Measurements from ENCODE around the gene TRAF5.
"Not testable (repeated sequence)": the region's sequence is repeated elsewhere in the genome, so short reads cannot be mapped to it uniquely, and the experiment has no call there.

Gene TRAF5

DNA sequence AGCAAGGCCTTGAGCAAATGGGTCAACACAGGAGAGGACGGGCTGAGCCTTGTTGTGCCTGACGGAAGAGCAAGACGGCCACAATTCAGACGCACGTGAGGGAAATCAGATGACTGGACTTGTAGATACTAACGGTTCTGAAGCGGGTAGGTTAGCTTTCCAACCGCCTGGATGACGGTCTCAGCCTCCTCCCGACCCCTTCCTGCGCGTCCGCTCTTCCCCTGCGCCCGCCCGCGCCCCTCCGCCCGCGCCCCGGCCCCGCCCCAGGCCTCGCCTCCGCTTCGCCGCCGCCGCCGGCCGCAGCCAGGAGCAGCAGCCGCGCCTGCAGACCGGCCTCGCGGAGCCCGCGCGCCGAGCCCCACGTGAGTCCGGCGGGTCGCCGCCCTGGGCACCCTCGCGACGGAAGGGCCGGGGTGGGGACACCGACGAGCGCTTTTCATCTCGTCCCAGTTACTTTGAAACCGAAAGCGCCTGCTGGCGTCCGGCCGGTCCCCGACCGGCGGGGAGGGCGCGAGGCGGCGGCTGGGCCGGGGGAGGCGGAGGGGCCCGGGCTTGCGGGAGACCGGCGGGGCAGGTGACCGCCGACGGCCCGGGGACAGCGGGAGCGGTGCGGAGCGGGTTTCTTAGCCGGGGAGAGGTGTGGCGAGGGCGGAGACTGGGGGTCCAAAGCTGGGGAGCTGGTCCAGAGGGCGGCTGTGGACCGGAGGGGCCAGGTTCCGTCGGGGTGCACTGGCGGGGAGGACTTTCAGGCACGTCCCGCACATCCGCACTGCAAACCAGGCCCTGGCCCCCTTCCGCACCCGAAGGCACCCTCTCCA is at the start of gene TRAF5:
Gene TRAF5, plus strand, starts transcription at position 306 of the 818 bp plus-strand sequence. CDS start 26,407 bp downstream, outside the sequence.
- no peak for DNase-seq

DNA sequence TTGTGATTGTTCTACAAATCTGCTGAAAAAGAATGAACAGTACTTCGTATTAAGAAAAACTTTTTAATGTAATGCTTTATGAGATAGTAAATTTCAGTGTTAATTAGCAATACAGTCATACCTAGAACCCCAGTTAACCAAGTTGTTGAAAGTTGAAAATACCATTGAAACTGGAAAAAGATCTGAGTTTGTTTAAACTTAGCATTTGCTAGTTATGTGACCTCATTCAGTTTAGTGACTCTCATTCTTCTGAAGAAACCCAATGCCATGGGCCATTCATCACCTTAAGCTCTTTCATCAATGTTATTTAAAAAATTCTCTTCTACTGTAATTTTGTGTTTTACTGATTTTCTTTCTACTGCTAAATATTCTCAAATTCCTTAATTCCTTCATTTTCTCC is 47.3 kb upstream of the TRAF5 start:
- no peak for DNase-seq

DNA sequence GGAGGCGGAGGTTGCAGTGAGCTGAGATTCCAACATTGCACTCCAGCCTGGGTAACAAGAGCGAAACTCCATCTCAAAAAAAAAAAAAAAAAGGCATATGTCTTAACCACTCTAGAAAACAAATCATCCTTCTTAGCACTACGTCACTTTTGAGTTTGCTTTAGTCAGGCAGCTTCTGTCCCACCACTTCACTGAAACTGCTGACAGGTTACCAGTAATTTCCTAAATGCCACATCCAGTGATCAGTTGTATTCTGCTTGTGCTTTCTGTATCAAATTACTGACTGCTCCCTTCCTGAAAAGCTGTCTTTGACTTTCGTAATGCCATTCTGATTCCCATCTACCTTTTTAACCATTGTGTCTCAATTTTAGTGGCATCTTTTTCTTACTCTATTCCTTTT is 45.7 kb upstream of the TRAF5 start:
- no peak for DNase-seq

GRCh38 chr1:211281320-211282022 is 45.2 kb upstream of the TRAF5 start:
- no peak for DNase-seq

GRCh38 chr1:211282023-211282373 is 44.6 kb upstream of the TRAF5 start:
- DNase-seq, result no peak

DNA sequence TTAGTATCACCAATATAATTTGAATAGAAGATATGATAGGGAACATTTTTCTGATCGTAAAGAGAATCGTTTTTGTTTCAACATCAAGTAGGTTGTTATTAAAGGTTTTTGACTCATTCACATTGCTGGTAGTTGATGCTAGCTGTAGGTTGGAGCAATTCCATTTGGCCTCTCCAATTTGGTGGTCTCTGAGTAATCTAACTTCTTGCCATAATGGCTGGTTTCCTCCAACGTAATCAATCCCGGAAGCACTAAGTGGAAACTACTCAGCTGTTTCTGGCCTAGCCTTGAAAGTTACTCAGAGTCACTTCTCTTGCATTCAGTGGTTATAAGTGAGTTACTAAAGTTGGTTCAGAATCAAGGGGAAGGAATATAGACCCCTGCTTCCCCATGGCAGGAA is 41.4 kb upstream of the TRAF5 start:
- no peak for DNase-seq

DNA sequence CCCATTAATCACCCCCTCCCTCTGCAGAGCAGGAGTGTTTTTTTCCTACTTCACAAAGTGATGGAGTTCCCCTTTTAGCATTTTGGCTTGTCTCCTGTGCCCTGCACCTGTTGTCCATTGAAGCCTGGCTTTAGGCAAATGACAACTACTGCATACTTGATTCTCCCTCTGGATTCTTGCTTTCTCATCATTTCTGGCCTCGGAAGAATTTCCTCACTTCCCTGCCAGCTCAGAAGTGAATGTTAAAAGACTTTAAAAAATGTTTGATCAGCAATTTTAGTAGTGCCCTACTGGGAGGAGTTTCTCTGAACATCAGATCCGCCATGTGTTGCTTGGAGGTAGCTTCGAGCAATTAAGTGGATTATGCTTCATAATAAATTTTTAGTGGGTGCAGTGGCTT is 39.4 kb upstream of the TRAF5 start:
- no peak for DNase-seq

DNA sequence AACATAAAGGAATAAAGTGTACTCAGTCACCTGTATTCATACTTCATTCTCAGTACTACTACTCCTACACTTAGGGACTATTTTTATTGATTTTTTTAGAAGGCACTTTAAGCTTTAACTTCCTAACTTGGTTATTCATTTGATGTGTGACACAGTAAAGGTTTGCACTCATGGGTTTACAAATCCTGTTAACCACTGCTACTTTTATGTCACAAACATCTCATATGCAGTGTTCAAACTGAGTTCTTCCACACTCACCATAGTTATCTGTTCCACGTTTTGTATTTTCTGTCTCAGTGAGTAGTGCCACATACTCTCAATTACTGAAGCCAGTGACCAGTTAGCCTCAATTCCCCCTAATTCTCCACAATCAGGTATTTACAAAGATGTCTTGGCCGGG is 34.2 kb upstream of the TRAF5 start:
- no peak for DNase-seq

DNA sequence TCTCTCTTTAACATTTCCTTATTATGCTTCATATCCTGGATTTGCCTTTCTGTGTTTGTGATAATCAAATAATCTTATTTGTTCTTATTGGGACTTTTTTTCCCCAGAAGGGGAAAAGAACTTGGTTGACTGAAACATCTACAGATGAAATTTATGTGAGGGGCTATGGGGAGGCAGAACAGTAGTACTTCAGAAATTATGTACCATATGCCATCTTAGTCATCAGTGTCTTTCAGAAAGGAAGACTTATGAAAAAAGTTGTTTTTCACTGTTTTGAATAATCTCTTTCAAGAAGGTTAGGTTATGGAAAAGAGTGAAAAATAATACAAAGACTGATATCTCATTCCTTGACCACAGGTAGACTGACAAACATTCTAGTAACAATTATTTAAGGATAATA is 30.2 kb upstream of the TRAF5 start:
- DNase-seq, result no peak

DNA sequence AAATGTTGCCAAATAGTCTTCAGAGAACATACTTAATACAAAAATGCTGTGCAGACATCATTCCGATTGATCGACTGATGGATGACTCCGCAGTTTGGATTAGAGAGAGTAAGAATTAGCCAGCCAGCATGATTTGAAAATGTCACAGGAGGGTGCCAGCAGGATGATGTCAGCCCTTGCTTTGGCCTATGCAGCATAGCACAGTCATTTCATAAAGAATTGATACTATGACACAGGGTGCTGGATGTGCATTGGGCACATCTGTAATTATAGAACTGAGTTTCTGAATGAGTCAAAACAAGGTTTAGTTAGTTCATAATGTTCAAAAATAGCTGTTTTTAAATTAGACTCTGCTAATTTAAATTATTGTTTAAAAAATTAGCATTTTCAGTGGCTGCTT is 21.6 kb upstream of the TRAF5 start:
- DNase-seq, result no peak

DNA sequence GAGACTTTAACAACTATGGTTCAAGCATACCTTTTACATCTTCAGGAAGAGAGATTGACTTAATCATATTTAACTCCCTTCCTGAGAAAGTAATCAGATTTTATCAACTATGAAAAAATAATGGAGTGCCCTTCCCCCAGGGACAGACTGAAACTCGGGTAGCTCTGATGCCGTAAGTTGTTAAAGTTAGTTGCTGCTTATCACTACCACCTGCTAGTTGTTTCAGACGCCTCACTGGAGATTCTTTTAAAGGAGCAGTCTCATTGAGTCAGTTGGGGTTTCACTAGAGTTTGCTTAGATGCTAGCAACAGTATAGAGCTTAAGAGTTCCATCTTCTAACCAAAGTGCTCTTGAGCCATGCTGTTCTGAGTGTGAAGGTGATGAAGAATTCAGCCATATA is 17.0 kb upstream of the TRAF5 start:
- no peak for DNase-seq

- no peak for DNase-seq
Observed at GRCh38 chr1:211313392-211313791, 13.2 kb upstream of the TRAF5 start.

GRCh38 chr1:211318576-211319280 is 7.9 kb upstream of the TRAF5 start:
- no peak for DNase-seq

GRCh38 chr1:211319892-211320291 is 6.7 kb upstream of the TRAF5 start:
- no peak for DNase-seq

- DNase-seq, result no peak
Observed at GRCh38 chr1:211320980-211321379, 5.7 kb upstream of the TRAF5 start.

DNA sequence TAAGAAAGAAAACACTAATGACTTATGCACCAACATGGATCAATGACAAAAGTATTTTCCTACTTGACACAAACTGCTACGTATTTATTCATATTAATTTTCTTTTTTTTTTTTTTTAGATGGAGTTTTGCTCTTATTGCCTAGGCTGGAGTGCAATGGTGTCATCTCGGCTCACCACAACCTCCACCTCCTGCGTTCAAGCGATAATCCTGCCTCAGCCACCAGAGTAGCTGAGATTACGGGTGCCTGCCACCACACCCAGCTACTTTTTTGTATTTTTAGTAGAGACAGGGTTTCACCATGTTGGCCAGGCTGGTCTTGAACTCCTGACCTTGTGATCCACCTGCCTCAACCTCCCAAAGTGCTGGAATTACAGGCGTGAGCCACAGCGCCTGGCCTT is 5.0 kb upstream of the TRAF5 start:
- not testable (repeated sequence) for DNase-seq

DNA sequence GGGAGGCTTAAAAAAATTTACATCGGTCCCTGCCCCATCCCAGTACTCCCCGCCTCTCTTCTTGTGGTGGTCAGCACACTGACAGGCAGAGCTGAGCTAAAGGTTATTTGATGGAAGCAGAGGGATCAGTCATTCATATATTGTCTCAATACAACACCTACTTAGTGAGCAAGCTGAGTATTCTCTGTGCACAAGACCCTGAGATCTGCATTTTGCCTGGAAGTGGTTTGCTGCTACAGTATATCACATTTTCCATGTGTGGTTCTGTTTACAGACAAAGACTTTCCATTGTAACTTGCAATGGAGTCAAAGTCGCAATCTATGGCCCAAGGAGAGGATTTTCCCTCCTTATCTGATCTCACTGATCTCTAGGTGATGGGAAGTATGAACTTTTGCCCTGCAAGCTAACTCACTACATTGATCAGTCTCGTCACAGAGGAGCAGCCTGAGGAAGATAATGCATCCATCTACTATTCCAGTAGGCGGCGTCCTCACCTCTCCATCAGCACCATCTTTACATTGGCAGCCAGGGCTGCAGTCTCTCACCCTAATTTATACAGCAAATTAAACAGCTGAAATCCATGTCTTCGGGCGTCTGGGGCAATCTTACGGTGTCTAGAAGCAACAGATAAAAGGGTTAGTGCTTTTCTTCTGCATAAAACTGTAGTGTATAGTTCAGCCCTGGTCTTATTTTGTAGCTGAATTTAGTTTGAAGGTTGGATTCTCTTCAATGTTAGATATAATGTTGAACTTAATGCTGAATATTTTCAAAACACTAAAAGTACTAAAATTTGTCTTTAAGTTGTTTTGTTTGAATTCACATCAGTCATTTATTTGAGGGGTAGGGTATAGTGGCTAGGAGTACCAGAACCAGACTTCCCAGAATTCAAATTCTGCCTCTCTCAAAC is 3.2 kb upstream of the TRAF5 start:
- no peak for DNase-seq

GRCh38 chr1:211324992-211325775 is 1.4 kb upstream of the TRAF5 start:
- no peak for DNase-seq

DNA sequence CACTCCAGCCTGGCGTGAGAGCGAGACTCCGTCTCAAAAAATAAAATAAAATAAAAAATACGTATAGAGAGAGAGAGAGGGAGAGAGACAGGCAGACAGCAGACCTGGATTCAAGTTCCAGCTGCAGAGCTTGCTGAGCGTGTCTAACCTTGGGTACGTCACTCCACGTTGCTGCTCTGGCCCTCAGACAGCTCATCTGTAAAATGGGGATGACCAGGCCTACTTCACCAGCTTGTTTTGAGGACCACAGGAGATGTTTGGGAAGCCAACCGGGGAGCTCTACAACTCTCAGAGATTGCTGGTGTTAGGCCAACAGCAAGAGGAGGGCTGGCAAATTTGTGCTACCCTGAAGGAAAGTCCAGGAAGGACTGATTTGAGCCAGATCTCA is 499 bp upstream of the TRAF5 start:
- DNase-seq, result no peak

GRCh38 chr1:211327346-211327921 is 801 bp downstream of the TRAF5 start:
- DNase-seq, result no peak

DNA sequence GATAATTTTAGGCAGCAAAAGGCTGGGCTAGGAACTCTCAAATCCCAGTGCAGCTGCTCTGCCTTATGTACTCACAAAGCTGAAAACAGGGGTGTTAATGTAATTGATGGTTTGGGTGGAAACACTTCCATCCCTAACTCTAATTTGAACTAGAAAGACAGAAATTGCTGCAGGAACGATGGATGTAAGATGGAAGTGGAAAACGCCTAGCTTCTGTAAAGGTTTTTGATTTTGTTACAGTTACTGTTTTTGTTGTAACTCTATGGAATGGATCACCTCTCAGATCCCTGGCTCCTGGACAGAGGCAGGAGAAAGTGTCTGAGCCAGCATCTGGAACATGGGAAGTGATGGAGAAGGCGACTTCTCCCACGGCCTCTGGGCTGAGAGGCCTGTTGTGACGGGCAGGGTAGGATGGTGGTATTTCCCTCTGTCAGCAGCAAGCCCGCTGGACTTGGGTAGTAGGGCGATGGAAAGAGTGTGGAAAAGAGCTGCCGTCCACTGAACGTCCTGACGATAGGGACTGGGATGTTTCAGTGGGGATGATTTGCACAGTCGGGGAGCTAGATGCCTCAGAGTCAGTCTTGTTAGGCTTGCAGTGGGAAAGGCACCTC is 1.6 kb downstream of the TRAF5 start:
- DNase-seq, result no peak

All from GOT3 (cell line).